Stimulated activated CD4-positive, alpha-beta T cell treated with anti-CD3 and anti-CD28 coated beads, Interleukin-15, amount 100 ng/mL, for 24 hours (primary cell): ENCODE measurements around the gene FAM227A.

ENCODE experiments used
- DNase-seq: peaks from one replicate; pipeline ENCODE4 v3.0.0-alpha.2; 2020

FAM227A gene

GRCh38 chr22:38531251-38531938 is 124.8 kb downstream of the FAM227A start:
- no peak for DNase-seq
